ENCODE data around the gene WNT4. TPM values are rescaled to one million over a fixed set of nuclear protein-coding genes. Genes with fewer than 3 reads are reported as not detected.
A peak's percentile ranks its signal among the peaks of the same experiment; 100 is the strongest.

WNT4 gene
- total and polyA plus RNA-seq, 9 of the 15 experiments (the other 6 are each of a cell fraction or from before 2014, with no cell fraction given) = 0.01 TPM; not detected in 8

DNA sequence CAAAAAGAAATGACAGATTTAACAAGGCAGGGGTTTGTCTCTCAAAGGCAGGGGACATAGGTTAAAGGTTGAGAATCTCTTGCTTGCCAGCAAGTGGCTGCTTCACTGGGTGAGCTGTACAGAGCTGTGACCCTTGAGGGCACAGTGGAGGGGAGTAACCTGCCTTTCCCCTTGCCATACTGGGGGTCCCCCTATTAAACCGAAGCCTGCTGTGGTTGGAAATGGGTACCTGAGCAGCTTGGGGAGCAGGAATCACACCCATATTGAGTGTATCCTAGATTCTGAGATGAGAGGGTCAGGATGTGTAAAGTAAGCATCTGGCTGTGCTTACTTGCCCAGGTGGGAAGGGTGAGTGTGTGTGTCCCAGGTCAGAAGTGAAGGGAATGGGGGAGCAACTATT, 31.8 kb downstream of the WNT4 start:
- FAIRE-seq = no peak
- peaks cover 0 to 18% of the 10 kb centered on the region in 2 experiments; a peak in 2 of 5 replicates for H3K4me1 ChIP-seq (replicated peaks in 1 of 2; ENCODE audit: control insufficient read depth in 2 of 2, insufficient read depth in 2 of 2, low read length in 2 of 2)
- CTCF ChIA-PET (ENCODE audit: low intra/inter-chr PET ratio) = no interaction called here
- DNase-seq (ENCODE audit: extremely low read depth in 1 of 4, low spot score in 3 of 4) = peak in 1 of 4 experiments; percentile 7
- intact Hi-C loops (cut with micrococcal nuclease) = no loop called here
- no peak overlapping the region for H3K4me3 ChIP-seq
- H3K27me3 ChIP-seq (ENCODE audit: control insufficient read depth in 2 of 2, insufficient read depth in 2 of 2, low read length in 2 of 2) = no peaks in the 10 kb centered on the region
- H3K27ac ChIP-seq (ENCODE audit: extremely low read depth, low read depth, low read length) = no peak overlapping the region
- no TSS peak for BruUV-seq (replicated peaks)
- no peak overlapping the region for H3K9ac ChIP-seq (ENCODE audit: insufficient read depth in 1 of 2, low read depth in 2 of 2, low read length in 2 of 2)
- TF ChIP-seq ZNF695 (CRISPR knock-in tag; IDR thresholded peaks at IDR 0.05) = no peak
- TF ChIP-seq, protein P1, sequence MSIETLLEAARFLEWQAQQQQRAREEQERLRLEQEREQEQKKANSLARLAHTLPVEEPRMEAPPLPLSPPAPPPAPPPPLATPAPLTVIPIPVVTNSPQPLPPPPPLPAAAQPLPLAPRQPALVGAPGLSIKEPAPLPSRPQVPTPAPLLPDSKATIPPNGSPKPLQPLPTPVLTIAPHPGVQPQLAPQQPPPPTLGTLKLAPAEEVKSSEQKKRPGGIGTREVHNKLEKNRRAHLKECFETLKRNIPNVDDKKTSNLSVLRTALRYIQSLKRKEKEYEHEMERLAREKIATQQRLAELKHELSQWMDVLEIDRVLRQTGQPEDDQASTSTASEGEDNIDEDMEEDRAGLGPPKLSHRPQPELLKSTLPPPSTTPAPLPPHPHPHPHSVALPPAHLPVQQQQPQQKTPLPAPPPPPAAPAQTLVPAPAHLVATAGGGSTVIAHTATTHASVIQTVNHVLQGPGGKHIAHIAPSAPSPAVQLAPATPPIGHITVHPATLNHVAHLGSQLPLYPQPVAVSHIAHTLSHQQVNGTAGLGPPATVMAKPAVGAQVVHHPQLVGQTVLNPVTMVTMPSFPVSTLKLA (conservative IDR thresholded peaks at IDR 0.05) = no peak
- TF ChIP-seq, protein P2, sequence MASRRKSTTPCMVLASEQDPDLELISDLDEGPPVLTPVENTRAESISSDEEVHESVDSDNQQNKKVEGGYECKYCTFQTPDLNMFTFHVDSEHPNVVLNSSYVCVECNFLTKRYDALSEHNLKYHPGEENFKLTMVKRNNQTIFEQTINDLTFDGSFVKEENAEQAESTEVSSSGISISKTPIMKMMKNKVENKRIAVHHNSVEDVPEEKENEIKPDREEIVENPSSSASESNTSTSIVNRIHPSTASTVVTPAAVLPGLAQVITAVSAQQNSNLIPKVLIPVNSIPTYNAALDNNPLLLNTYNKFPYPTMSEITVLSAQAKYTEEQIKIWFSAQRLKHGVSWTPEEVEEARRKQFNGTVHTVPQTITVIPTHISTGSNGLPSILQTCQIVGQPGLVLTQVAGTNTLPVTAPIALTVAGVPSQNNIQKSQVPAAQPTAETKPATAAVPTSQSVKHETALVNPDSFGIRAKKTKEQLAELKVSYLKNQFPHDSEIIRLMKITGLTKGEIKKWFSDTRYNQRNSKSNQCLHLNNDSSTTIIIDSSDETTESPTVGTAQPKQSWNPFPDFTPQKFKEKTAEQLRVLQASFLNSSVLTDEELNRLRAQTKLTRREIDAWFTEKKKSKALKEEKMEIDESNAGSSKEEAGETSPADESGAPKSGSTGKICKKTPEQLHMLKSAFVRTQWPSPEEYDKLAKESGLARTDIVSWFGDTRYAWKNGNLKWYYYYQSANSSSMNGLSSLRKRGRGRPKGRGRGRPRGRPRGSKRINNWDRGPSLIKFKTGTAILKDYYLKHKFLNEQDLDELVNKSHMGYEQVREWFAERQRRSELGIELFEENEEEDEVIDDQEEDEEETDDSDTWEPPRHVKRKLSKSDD (conservative IDR thresholded peaks at IDR 0.05; ENCODE audit: low read length) = no peak
- no peak for TF ChIP-seq SPI1 (IDR thresholded peaks at IDR 0.05; ENCODE audit: borderline replicate concordance, low read depth, low read length)
- no peak for TF ChIP-seq NR3C1 (CRISPR knock-in tag; IDR thresholded peaks at IDR 0.05)
- TF ChIP-seq ADNP (tag; IDR thresholded peaks at IDR 0.05) = no peak
- TF ChIP-seq NFE2 (IDR thresholded peaks at IDR 0.05; ENCODE audit: low read depth) = no peak
- no peak for TF ChIP-seq RAD21 (CRISPR knock-in tag; conservative IDR thresholded peaks at IDR 0.05 in 1 of 2, IDR thresholded peaks at IDR 0.05 in 1 of 2)
- WGBS (ENCODE audit: insufficient coverage, low coverage, missing lambda C conversion rate) = 88% methylated on average over 1 of the region's 1 CpG
- H3K9me3 ChIP-seq (replicated peaks; ENCODE audit: control insufficient read depth, insufficient read depth, low read depth, low read length) = no peaks in the 10 kb centered on the region
- H4K20me1 ChIP-seq (replicated peaks; ENCODE audit: control insufficient read depth, insufficient read depth, low read length) = peaks cover 18% of the 10 kb centered on the region
- H3K79me2 ChIP-seq (ENCODE audit: control insufficient read depth, insufficient read depth, low read length) = peaks cover 6% of the 10 kb centered on the region; the same call in 2 of the 3 replicates
- in situ Hi-C loops (cut with MboI) = no loop called here
- no peak overlapping the region for H2AFZ ChIP-seq (ENCODE audit: low read depth, low read length)
- H3K36me3 ChIP-seq (ENCODE audit: control insufficient read depth, insufficient read depth, low read length) = peaks cover 60% of the 10 kb centered on the region
- POLR2A ChIA-PET = interaction anchor here (0.8 to 2.7 kb wide), 3 partner anchors 10 to 18 kb away, joined by 3 to 10 read pairs (median 9); no protein-coding TSS in a partner anchor
- peaks cover 6% of the 10 kb centered on the region for H3K9me1 ChIP-seq (ENCODE audit: control insufficient read depth, insufficient read depth, low read length)
- H3K4me2 ChIP-seq (ENCODE audit: insufficient read depth, low read length) = no peak overlapping the region
- no peak for ATAC-seq
